NCI-H2171 treated with DMSO at 0.1 percent for 48 hours (cell line): ENCODE data around the gene RUSF1.
"Not testable (repeated sequence)": the region's sequence is repeated elsewhere in the genome, so short reads cannot be mapped to it uniquely, and the experiment has no call there.

ENCODE experiments used
- DNase-seq: peaks from one replicate; lab custom pipeline; 2025; lab: John Stamatoyannopoulos, UW

The RUSF1 gene

DNA sequence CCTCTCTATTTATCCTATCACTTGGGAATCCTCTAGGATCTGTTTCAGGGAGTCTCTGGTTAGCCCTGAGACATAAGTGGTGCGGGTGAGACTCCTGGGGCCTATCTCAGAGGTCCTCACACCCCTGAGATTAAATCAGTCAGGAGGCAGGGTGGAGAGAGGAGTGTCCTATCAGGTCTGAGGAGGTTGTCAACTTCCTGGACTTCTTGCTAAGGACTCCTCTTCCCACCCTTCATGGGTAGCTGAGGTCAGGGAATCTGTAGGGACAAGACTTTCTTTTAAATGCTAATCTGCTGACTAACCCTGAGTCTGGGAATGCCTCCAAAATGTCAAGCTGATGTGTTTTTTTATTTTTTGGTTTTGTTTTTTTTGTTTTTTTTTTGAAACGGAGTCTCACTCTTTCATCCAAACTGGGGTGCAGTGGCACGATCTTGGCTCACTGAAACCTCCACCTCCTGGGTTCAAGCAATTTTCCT lies 55.5 kb downstream of the RUSF1 start:
- DNase-seq, result no peak

DNA sequence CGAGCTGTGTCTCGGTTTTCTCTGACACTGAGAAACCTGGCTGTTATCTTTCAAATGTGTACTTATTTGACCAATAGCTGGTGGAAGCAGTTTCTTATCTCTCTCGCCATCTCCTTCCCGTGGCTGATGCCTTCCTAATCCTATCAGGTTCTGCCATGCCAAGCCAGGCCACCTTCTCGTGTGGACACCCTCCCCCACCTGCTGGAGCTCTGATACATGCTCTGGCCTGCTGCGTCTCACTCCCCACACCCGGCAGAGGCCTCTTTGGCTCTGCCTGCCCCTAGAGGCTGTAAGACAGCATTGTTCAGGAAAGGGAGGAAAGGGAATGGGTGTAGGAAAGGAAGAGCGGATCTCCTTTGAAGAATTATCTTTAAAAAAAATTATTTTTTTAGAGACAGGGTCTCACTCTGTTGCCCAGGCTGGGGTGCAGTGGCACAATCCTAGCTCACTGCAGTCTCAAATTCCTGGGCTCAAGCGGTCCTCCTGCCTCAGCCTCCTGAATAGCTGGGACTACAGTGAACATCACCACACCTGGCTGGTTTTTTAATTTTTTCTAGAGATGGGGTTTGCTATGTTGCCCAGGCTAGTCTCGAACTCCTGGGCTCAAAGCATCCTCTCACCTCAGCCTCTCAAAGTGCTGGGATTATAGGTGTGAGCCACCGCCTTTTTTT lies 56.4 kb downstream of the RUSF1 start:
- peak; percentile 62 for DNase-seq

DNA sequence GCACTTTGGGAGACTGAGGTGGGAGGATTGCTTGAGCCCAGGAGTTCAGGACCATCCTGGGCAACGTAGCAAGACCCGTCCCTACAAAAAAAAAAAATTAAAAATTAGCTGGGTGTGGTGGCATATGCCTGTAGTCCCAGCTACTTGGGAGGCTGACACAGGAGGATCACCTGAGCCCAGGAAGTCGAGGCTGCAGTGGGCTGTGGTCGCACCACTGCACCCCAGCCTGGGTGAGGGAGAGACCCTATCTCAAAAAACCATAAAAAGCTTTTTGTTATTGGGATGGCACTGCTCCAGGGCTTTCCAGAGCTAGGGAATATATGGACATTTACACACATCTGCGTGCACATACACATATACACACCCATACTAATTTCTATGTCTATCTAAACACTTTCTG lies 57.0 kb downstream of the RUSF1 start:
- no peak for DNase-seq

DNA sequence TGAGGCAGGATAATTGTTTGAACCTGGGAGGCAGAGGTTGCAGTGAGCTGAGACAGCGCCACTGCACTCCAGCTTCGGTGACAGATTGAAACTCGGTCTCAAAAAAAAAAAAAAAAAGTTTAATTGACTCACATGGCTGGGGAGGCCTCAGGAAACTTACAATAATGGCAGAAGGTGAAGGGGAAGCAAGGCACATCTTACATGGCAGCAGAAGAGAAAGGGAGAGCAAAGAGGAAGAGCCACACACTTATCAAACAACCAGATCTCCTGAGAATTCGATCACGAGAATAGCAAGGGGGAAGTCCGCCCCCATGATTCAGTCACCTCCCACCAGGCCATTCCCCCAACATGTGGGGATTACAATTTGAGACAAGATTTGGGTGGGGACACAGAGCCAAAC lies 62.3 kb downstream of the RUSF1 start:
- not testable (repeated sequence) for DNase-seq

DNA sequence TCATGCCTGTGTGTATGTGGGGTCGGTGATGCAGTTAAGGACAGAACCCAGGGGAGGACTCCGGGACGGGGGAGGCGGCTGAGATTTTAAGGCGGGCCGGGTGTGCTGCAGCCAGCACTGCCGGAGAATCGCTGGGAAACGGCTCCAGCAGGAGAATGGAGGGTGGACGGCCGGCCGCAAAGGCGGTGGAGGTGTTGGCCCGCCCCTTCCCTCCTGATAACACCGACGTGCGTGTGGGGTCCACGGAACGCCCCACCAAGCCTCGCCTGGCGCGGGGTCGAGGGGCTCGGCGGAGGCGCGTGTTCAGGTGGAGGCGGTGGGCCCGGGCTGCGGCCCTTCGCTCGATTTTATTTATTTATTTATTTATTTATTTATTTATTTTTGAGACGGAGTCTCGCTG lies 66.2 kb downstream of the RUSF1 start:
- no peak for DNase-seq

DNA sequence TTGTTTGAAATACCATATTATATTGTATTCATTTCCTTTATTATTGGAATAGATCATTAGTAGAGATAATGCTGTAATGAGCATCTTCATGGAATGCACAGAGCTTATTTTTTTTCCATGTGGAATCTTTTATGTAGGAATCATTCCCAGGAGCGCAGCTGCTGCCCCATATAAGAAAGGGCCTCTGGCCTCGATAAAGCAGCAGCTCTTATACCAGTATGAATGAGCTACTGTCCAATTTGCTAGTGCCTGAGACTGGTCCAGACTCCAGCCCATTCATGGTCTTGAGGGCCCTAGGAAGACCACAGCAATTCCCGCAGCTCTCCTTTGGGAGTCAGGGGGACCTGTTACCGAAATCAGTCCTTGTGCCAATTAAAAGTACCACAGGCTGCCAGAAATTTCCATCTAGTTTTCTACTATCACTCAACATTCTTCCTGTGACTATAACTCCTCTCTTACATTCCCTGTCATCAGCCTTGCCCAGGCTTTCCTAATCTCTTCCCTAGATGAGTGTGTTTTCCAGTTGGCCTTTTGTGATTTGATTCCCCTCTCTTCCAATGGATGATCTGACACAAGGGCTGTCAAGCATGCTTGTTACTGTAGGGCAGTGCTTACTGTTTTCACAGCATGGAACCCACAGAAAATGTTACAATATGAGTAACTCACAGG lies 67.5 kb downstream of the RUSF1 start:
- no peak for DNase-seq

DNA sequence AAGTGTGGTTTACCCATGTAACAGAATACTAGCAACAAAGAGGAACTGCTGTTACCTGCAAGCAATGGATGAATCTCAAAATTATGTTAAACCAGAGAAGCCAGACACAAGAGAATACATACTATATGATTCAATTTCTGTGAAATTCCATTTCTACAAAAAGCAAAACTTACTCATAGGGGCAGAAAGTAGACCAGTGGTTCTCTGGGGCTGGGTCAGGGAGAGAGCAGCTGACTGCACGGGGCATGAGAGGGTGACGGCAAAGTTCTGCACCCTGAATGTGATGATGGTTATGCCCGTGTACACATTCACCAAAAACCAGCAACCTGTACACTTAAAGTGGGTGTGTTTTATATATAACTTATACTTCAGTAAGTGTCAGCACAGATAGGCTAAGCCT lies 68.7 kb downstream of the RUSF1 start:
- no peak for DNase-seq
